Activated CD4-positive, alpha-beta T cell treated with anti-CD3 and anti-CD28 coated beads, Interleukin-2, amount 50 U/mL, for 48 hours (primary cell): ENCODE results near the gene AKAP14.
A peak's percentile ranks its signal among the peaks of the same experiment; 100 is the strongest.
"Not testable (repeated sequence)": the region's sequence is repeated elsewhere in the genome, so short reads cannot be mapped to it uniquely, and the experiment has no call there.

Source experiments
- DNase-seq, 2 experiments: peaks; one replicate each; pipeline ENCODE4 v3.0.0-alpha.2; 2020

The AKAP14 gene

DNA sequence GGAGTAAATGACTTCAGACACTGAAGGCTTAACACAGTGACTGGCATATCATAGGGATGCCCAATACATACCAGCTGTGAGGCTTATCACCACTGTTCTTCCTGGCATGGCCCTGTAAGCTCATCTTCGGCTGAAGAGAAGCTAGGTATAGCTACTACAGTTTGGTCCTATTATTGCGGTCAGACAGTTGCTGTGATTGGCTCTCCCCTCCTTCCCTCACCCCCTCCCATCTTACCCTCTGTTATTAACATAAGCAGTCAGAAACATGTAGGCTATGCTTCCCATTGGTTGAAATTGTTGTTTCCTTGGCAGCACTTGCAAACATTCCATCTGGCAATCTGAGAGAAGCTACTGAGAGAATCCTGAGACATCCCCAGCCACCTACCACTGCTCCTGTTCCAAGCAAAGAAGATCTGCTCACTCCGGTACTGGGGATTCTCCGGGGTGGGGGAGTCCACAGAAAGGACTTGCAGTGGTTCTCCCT lies at the start of gene AKAP14:
TSS of gene AKAP14 (plus strand) at position 51 of the 484 bp plus-strand sequence. CDS start 7,331 bp downstream, outside the sequence.
- DNase-seq, result no peak

DNA sequence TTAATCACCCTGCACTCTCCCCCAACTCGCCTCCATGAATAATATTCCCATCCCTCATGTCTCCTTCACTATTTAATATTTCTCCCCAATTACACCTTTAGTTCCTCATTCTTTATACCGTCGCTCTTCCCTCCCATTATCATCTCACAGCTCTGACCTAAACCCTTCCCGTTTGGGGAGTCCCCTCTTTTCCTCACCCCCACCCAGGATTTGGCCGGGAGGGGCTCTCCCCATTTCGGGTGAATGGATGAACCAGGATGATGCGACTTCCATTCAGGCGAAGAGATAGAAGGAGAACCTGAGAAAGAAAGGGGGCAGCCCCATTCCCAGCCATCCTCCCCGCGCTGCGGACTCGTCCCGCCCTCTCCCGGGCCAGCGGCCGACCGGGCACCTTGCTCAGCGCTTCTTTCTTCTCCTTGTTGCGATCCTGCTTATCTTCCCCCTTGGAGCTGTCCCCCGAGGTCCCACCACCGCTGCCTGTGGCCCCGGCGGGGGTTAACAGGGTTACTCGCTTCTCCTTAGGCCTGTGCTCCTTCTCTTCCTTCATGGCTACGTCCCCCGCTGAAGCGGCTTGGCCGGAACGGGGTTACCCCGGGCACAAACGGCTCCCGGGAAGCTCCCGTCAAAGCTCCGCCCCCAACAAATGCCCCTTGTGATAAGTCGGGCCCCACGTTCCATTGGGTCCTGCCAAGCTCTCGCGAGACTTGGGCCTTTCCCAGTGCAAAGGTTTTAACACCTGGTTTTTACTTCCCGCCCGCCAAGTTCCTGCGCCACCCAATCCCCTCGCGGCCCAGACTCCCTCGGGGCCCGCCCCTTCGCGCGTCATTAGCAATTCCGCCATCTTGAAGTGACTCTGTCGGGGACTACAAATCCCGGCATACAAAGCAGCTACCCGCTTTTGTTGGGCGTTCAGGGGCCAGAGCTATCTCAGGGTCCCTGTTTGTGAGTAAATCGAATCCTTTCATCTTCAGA lies 43.0 kb upstream of the AKAP14 start, which contains the start of gene UPF3B:
TSS of gene UPF3B (minus strand) at position 582 of the 972 bp plus-strand sequence. CDS start at position 547, 35 bp downstream.
- DNase-seq, result peak; percentile 91 to 93

DNA sequence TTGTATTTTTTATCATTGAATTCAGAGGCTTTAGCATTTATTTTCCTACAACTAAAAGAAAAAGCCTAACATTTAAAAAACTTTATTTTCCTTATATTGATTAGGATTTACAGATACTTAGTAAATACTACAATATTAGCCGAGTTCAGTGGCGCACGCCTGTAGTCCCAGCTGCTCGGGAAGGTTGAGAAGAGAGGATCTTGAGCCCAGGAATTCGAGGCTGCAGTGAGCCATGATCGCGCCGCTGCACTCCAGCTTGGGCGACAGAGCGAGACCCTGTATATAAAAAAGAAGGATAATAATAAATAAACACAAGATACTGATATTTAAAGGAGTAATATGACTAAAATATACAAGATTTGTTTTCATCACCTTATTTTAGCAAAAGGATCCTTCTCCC lies 42.2 kb upstream of the AKAP14 start:
- no peak for DNase-seq

DNA sequence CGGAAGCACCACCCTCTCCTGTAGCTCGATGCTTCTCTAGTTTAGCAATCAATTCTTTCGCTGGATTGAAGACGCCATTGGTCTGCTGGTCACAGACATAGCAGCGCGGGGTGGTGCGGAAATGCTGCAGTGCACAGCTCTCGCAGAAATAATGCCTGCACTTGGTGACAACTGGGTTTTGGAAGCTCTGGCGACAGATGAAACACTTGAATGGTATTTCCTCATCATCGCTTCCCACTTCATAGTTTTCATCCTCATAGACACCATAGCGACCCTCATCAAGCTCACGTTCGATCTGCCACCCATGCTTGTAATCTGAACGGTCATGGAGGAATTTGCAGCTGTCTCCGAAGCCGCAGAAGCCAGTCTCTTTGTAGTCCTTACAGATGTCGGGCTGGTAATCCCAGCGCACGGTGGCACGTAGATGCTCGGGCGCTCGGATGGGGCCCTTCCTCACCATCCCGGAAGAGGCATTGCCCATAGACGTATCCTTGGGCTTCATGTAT lies 25.0 kb upstream of the AKAP14 start:
- peak; percentile 19 to 32 for DNase-seq

DNA sequence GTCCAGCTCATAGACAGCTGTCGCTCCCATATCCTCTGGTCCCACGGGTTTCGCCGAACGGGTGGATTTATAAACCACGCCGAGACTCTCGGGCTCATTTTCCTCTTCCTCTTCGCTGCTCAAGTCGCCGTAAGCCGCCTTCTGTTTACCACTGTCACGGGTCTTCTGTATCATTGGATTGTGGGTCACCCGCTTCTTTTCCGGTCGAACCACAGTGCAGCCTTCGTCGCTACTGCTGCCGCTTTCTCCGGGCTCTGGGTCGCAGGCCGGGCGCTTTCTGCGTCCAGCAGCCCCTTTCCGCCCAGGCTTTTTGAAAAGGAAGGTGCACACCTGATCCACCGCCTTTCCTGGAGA lies 24.5 kb upstream of the AKAP14 start:
- DNase-seq, result no peak

DNA sequence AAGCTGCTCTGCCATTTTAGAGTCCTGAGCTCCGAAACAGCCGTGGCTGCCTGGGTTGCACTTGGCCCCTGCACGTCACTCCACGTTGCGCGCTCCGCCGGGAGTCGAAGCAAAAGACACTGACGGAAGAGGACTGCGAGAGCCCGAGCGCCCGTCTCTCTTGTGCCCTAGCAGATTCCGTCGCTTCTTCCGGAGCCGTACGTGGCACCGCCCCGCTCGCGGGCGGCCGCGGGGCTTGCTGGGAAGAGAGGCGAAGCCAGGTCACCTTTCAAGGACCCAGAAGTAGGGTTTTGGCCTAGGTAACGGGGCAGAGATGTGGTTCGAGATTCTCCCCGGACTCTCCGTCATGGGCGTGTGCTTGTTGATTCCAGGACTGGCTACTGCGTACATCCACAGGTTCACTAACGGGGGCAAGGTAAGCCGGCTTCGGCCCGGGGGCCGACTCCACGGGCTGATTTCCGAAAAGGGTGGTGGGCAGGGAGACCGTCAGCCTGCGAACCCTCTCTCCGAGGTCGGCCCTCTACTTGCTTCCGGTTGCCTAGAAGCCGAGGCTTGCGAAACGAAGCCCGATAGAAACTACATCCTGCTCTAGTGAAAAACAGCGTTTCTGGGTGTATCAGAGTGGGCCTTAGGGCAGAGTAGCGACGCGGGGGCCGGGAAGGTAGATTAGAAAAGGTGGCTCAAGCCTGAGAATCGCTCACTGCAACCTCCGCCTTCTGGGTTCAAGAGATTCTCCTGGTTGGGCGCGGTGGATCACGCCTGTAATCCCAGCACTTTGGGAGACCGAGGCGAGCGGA lies 23.9 kb upstream of the AKAP14 start, which contains the start of the genes NDUFA1 and RNF113A:
TSS of gene NDUFA1 (plus strand) at position 234 of the 797 bp plus-strand sequence. CDS start at position 314, 80 bp downstream.
TSS of gene RNF113A (minus strand) at position 135 of the 797 bp plus-strand sequence. CDS start at position 15, 120 bp downstream.
- DNase-seq, result peak; percentile 80 to 83

DNA sequence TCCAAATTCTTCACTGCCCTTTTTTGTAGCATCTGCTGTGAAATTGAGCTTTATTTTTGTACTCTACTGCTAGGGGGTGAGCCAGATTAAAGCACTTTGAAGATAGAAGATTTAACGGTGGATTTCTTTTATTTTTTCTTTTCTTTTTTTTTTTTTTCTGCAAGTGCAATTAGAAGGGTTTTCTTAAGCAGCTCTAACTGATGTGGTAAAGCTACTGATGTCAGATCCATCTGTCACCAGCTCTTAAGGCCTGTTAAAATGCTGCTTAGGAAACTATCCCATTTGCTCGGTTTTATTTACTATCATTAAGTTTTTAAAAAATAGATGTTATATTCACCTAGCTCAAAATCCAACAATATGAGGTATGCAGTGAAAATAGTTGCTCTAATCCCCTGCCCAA lies 17.0 kb upstream of the AKAP14 start:
- DNase-seq, result no peak

DNA sequence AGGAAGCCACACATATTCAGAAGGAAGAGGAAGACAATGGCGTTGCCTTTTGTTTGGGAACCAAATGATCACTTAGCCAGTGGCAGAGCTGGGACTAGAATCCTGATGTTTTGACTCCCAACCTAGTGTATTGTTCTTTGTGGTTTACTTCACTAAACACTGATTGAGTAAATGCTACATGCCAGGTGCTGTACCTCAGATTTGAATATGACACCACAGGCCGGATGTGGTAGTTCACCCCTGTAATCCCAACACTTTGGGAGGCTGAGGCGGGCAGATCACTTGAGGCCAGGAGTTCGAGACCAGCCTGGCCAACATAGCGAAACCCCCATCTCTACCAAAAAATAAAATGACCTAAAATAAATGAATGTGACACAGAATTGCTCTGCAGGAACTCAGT lies 15.6 kb upstream of the AKAP14 start:
- no peak for DNase-seq

DNA sequence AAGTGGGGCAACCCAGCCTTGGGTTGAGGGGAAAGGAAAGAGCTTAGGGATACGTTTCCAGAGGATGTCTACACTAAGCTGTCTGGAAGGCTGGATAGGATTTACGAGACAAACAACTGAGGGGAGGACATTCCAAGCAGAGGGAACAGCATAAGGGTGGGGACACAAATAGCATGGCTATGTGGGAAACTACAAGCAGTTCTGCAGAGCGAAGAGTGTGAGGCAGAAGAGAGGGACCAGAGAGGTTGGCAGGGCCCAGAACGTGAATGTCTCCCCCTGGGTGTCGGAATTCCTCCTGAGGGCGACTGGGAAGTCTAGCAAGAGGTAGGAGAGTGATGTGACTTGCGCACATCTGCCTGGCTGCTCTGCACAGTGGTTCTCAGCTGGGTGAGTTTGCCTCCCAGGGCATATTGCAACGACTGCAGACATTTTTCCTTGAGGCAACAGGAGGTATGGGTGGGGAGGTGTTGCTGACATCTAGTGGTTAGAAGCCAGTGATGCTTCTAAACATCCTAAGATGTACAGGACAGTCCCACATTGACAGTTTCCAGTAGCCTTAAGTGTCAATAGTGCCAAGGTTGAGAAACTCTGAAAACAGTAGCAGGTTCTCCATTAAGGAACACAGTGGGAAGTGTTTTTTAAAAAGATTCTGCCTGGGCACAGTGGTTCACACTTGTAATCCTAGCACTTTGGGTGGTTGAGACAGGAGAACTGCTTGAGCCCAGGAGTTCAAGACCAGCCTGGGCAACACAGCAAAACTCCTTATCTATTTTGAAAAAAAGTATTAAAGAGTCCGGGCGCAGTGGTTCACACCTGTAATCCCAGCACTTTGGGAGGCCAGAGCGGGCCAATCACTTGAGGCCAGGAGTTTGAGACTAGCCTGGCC lies 14.9 kb upstream of the AKAP14 start:
- peak; percentile 13 to 18 for DNase-seq

DNA sequence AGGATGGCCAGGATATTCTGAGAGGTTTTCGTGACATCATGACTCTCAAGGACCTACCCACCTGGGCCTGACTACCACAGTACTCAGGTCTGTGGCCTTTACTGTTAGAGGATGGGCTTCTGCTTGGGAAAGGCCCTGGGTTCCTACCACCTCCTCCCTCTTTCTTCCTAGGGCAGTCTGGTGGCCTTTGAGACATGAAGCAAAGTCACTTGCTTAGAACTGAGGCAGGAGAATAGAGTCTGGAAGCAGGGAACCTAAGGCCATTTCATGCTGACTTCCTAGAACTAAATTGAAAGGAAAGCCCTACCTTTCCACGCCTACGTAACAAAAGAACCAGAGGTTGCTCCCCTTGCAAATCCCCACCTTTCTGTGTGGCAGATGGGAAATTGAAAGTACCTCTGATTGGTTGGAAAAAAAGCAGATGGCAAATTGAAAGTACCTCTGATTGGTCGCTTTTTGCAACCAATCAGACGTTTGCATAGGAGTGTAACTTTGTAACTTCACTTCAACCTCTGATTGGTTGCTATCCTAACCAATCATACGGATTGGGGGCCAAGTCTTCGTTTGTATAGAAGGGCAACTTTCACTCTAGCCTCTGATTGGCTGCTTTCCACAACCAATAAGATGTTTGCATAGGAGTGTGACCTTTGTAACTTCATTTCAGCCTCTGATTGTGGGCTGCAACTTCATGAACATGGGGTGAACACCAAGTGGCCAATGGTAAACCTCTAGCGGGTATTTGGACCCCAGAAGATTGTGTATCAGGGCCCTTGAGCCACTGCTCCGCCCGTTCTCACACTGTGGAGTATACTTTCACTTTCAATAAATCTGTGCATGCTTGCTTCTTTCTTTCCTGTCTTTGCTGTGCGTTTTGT lies 9.9 kb upstream of the AKAP14 start:
- DNase-seq, result no peak

DNA sequence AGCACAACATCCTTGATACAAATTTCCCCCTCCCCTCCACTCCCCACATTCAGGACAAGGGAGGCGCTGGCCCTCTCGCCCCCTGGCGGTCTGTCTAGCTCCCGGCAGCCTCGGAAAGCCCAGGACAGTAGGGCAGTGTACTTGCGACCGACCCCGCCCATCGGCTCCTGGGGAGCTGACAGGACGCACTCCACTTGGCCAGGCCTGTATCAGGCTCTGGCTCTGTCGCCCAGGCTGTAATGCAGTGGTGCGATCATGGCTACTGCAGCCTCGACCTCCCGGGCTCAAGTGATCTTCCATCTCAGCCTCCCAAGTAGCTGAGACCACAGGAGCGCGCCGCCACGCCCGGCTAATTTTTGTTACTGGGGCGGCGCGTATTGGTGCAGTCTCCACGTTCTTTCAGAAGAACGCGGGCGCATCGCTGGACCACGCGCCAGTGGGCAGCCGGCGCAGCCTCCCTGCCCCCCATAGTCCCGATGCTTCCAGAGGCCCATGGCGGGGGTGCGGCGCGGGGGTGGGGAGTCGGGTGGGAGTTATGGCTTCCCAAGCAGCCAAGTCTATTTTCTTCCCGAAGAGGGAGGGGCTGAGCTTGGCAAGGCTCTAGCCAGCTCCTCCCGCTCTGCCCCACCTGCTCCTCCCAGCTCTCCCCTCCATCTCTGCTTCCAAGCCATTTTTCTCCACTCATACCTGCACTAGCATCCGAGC lies 7.8 kb upstream of the AKAP14 start:
- peak; percentile 70 to 78 for DNase-seq

DNA sequence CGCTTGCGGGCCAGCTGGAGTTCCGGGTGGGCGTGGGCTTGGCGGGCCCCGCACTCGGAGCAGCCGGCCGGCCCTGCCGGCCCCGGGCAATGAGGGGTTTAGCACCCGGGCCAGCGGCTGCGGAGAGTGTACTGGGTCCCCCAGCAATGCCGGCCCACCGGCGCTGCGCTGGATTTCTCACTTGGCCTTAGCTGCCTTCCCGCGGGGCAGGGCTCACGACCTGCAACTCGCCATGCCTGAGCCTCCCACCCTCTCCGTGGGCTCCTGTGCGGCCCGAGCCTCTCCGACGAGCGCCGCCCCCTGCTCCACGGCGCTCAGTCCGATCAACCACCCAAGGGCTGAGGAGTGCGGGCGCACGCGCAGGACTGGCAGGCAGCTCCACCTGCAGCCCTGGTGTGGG lies 5.1 kb upstream of the AKAP14 start:
- not testable (repeated sequence) for DNase-seq

DNA sequence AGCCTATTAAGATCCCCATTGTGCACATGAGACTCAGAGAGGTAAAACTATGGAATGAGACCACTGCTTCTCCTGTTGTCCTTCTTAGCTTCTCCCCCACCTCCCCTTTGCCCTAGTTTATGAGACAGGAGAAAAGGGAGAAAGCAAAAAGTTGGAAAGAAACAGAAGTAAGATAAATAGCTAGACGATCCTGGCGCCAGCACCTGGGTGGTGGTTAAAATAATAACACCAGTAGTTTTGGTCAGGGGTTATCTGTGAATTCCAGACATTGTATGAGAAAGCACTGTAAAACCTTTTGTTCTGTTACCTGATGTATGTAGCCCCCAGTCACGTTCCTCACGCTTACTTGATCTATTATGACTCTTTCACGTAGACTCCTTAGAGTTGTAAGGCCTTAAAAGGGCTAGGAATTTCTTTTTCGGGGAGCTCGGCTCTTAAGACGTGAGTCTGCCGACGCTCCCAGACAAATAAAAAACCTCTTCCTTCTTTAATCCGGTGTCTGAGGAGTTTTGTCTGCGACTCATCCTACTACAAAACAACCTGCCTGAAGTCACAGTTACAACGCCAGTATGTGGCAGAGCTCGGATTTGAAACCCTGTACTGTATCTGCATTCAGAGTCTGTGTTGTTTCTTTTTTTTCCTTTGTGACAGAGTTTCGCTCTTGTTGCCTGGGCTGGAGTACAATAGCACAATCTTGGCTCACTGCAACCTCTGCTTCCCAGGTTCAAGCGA lies 3.6 kb upstream of the AKAP14 start:
- DNase-seq, result not testable (repeated sequence)

DNA sequence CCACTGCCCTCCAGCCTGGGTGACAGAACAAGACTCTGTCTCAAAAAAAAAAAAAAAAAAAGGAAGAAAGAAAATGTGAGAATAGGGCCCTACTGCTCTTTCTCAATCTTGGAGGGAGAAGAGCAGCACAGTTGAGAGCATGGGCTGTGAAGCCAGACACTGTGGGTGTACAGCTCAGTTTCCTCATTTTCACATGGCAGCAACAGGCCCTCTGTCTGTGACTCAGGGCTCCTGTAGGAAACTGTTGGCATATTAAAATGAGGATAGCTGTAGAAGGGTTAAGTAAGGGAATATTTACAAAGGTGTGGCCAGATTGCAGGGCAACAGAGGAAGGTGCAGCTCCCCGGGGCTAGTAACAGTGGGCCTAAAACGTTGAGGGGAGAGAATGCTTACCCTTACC lies 3.4 kb downstream of the AKAP14 start:
- DNase-seq, result no peak

DNA sequence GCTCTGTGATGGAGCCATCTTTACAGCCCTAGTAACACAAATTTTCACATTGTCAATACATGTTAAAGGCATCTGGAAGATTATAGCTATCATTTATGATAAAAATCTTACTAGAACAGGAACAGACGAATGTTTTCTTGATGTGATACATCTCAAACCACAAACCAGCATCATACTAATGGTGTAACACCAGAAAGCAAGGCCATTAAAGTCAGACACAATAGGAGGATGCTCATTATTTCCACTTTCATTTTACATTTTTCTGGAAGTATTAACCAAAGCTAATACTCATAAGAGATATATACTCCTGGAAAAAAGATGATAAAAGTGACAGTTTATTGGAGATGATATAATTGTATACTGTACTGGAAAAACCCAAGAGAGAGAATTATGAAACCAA lies 5.3 kb downstream of the AKAP14 start:
- DNase-seq, result no peak

DNA sequence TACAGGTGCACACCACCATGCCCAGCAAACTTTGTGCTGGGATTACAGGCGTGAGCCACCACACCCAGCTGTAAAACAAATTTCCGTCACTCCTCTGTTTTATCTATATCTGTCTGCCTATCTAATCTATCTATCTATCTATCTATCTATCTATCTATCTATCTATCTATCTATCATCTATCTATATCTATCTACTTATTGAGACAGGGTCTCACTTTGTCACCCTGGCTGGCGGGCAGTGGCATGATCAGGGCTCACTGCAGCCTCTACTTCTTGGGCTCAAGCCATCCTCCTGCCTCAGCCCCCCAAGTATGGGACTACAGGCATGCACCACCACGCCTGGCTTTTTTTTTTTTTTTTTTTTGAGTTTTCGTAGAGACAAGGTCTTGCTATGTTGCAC lies 20.6 kb downstream of the AKAP14 start:
- no peak for DNase-seq

DNA sequence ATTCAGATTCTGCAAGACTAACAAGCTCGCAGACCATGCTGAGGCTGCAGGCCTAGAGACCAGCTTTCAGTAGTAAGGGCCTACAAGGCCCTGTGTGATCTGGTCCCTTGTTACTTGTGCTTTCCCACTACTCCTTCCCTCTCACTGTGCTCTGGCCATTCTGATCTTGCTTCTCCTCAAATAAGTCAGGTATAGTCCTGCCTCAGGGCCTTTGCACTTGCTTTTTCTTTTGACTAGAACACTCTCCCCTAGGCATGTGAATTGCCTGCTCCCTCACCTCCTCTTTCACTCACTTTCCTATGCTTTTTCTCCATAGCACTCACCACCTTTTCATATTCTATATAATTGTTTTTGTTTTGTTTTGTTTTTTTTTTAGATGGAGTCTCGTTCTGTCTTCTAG lies 22.2 kb downstream of the AKAP14 start:
- no peak for DNase-seq

DNA sequence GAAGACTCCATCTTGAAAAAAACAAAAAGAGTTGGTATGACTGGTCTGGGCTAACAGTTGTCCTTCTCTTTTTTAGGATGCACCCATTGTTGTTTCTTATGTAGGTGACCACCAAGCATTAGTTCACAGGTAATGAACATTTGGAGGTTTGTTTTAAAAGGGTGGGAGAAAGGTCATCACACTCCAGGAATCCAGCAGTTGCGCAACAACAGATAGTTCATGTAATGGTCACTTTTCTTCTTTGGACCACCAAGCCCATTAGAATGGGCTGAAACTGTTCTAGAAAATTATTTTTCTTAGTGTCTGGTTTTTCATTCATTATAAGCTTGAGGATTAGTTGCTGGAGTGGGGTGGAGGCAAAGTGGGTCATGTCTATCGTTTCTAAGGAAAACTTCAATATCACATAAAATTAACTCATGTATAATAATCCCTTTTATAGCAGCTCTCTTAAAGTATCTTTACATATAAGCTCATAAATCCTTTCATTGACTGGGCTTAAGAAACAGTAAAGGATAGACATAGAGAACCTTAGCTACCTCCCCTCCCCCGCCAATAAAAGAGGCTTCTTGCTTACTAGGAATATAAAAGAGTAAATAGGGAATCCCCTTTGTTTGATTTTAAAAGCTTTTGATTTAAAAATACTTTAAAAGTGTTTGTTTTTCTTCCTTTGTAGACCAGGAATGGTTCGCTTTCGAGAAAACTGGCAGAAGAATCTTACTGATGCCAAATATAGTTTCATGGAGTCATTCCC lies 24.3 kb downstream of the AKAP14 start:
- no peak for DNase-seq

DNA sequence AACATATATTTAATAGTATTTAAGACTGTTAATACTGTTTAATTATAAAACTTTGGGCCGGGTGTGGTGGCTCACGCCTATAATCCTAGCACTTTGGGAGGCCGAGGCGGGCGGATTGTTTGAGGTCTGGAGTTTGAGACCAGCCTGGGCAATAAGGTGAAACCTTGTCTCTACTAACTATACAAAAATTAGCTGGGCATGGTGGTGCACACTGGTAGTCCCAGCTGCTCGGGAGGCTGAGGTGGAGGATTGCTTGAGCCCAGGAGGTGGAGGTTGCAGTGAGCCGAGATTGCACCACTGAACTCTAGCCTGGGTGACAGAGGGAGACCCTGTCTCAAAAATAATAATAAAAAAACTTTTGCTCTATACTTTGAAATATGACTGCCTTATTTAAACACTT lies 26.7 kb downstream of the AKAP14 start:
- DNase-seq, result not testable (repeated sequence)
